BLaER1 treated with 17β-estradiol and CSF1 and Interleukin-3, amounts not matched to agents 10 nM and 100 nM (cell line): ENCODE measurements around the gene NR5A2.

ENCODE experiments used
- H3K27ac ChIP-seq, 11 experiments: shearing (Covaris generic); formaldehyde crosslinking; 2 replicates each; pipeline ENCODE4 v1.8.1; 2022
- H3K27me3 ChIP-seq, 11 experiments: shearing (Covaris generic); formaldehyde crosslinking; 2 replicates each; pipeline ENCODE4 v1.8.1; 2022
- H3K36me3 ChIP-seq, 11 experiments: shearing (Covaris generic); formaldehyde crosslinking; 2 replicates each; pipeline ENCODE4 v1.8.1; 2022
- H3K4me1 ChIP-seq, 10 experiments: shearing (Covaris generic); formaldehyde crosslinking; 2 replicates each; pipeline ENCODE4 v1.8.1; 2022
- H3K4me2 ChIP-seq, 11 experiments: shearing (Covaris generic); formaldehyde crosslinking; 2 replicates each; pipeline ENCODE4 v1.8.1; 2022
- H3K4me3 ChIP-seq, 10 experiments: shearing (Covaris generic); formaldehyde crosslinking; 2 replicates each; pipeline ENCODE4 v1.8.1; 2022
- H3K9ac ChIP-seq, 11 experiments: shearing (Covaris generic); formaldehyde crosslinking; 2 replicates each; pipeline ENCODE4 v1.8.1; 2022
- H3K9me3 ChIP-seq, 11 experiments: shearing (Covaris generic); formaldehyde crosslinking; replicated peaks in 1 of 11; 2 replicates each; pipeline ENCODE4 v1.8.1; 2022
- H4K20me1 ChIP-seq, 11 experiments: shearing (Covaris generic); formaldehyde crosslinking; 2 replicates each; pipeline ENCODE4 v1.8.1; 2022
- Cebpa-rat ChIP-seq, 11 experiments: shearing (Covaris generic); IDR thresholded peaks; 2 replicates each; pipeline ENCODE4 v1.8.1; 2022

Gene NR5A2

GRCh38 chr1:200034262-200034557 lies 6.7 kb downstream of the NR5A2 start:
- Histone ChIP-seq H4K20me1 (peaks cover 0 to 10% (median 0%) of the 10 kb centered on the region in 11 experiments; a peak in 9 of 22 replicates), H3K27ac (no peak overlapping the region), H3K27me3 (peaks cover 74 to 90% (median 84%) of the 10 kb centered on the region in 11 experiments), H3K4me1 (peaks cover 0 to 4% (median 0%) of the 10 kb centered on the region in 10 experiments; a peak in 3 of 20 replicates), H3K4me3 (no peak overlapping the region), H3K9ac (no peak overlapping the region), H3K36me3 (no peaks in the 10 kb centered on the region), H3K4me2 (no peak overlapping the region), H3K9me3 (peaks cover 22 to 39% (median 33%) of the 10 kb centered on the region in 11 experiments; a peak in 21 of 22 replicates)
- TF ChIP-seq Cebpa-rat (IDR thresholded peaks at IDR 0.05), result no peak

DNA sequence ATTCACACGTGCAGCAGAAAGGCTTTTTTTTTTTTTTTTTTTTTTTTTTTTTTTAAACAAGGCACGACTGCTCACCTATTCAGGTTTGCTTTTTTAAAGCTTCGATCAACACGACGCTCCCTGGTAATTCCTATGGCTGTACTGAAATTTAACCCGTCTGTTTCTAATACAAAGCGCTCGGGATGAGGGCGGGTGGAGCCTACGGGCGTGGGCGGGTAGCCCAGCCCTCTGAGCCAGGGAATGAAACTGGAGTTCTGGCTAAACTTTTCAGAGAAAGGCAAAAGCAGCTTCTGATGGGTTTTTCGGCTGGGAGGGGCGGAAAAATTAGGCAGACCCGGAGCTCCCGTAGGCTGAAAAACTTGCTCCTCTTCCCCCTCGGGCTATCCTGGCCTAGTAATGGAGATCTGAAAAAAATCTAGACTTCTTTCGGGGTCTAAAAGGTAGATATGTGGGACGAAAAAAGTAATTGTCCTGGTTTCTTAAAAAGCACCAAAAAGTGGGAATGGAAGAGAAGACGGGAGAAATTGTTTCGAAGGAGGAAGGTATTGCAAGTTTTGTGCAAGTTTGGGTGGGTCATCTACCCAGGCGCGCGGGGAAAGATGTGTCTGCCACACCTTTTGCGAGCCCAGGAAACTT lies 7.4 kb downstream of the NR5A2 start:
- no peak overlapping the region for H3K4me2 ChIP-seq
- peaks cover 0 to 17% (median under 1%) of the 10 kb centered on the region in 11 experiments; a peak in 10 of 22 replicates for H4K20me1 ChIP-seq
- no peak overlapping the region for H3K27ac ChIP-seq
- H3K4me3 ChIP-seq, result no peak overlapping the region
- no peak for TF ChIP-seq Cebpa-rat (IDR thresholded peaks at IDR 0.05)
- H3K4me1 ChIP-seq, result peaks cover 1 to 11% (median 3%) of the 10 kb centered on the region in 10 experiments; a peak in 15 of 20 replicates
- no peak overlapping the region for H3K9ac ChIP-seq
- peaks cover 22 to 39% (median 33%) of the 10 kb centered on the region in 11 experiments; a peak in 21 of 22 replicates for H3K9me3 ChIP-seq
- H3K36me3 ChIP-seq, result no peaks in the 10 kb centered on the region
- H3K27me3 ChIP-seq, result peaks cover 74 to 90% (median 84%) of the 10 kb centered on the region in 11 experiments

- H3K4me2 ChIP-seq, result no peak overlapping the region
- no peak overlapping the region for H3K9ac ChIP-seq
- peaks cover 22 to 42% (median 33%) of the 10 kb centered on the region in 11 experiments; a peak in 21 of 22 replicates for H3K9me3 ChIP-seq
- peaks cover 5 to 16% (median 8%) of the 10 kb centered on the region in 10 experiments; a peak in 15 of 20 replicates for H3K4me1 ChIP-seq
- no peak for TF ChIP-seq Cebpa-rat (IDR thresholded peaks at IDR 0.05)
- peaks cover 75 to 90% (median 84%) of the 10 kb centered on the region in 11 experiments for H3K27me3 ChIP-seq
- no peak overlapping the region for H3K27ac ChIP-seq
- H4K20me1 ChIP-seq, result peaks cover 0 to 23% (median 6%) of the 10 kb centered on the region in 11 experiments; a peak in 12 of 22 replicates
- H3K36me3 ChIP-seq, result no peaks in the 10 kb centered on the region
- no peak overlapping the region for H3K4me3 ChIP-seq
Measured at GRCh38 chr1:200035397-200035955, 8.0 kb downstream of the NR5A2 start.

DNA sequence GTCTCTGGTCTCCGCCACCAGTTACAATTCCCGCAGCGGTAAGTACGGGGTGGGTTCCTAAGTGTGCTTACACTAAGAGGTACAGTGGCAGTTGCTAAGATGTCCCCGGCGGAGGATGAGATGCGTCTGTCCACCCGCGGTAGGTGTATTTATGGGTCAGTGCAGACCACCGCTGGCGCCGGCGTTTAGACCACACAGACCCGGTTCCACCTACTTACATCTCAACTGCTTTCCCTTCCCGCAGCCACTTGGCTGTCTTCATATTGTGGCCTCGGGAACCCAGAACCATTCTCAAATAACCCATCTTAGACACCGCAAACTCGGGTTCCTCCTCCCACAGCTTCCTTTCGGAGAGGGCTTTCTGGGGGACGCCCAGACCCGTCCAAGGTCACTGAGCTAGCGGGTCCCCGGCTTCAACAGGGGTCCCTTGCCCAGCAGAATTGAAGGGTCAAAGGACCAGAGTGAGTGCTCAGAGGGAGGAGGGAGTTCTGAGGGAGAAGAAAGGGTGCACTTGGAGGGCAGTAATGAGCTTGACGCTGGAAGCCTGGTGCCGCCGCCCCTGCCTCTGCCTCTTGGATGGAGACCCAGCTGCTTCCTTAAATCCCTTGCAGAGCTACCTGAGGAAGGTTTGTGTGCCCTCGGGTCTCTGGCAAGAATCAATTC lies 8.6 kb downstream of the NR5A2 start:
- no peak for TF ChIP-seq Cebpa-rat (IDR thresholded peaks at IDR 0.05)
- 0 out of 20 replicates have a peak overlapping the region, but pooled peaks of 1 of the 10 experiments have one; percentile 7 for H3K4me3 ChIP-seq

GRCh38 chr1:200036619-200037270 lies 9.2 kb downstream of the NR5A2 start:
- TF ChIP-seq Cebpa-rat (IDR thresholded peaks at IDR 0.05), result no peak
- Histone ChIP-seq H3K27me3 (peaks cover 87 to 99% (median 91%) of the 10 kb centered on the region in 11 experiments), H3K4me2 (no peak overlapping the region), H4K20me1 (peaks cover 0 to 33% (median 16%) of the 10 kb centered on the region in 11 experiments; a peak in 13 of 22 replicates), H3K4me3 (no peak overlapping the region), H3K4me1 (peaks cover 5 to 16% (median 9%) of the 10 kb centered on the region in 10 experiments; a peak in 15 of 20 replicates), H3K27ac (no peak overlapping the region), H3K9ac (no peak overlapping the region), H3K9me3 (peaks cover 22 to 55% (median 36%) of the 10 kb centered on the region in 11 experiments; a peak in 21 of 22 replicates), H3K36me3 (no peaks in the 10 kb centered on the region)

More for the DNA sequence above, 8.6 kb downstream of the NR5A2 start:
- H3K4me1 ChIP-seq, result peaks cover 5 to 16% (median 9%) of the 10 kb centered on the region in 10 experiments; a peak in 15 of 20 replicates
- peaks cover 80 to 94% (median 86%) of the 10 kb centered on the region in 11 experiments for H3K27me3 ChIP-seq
- peaks cover 0 to 29% (median 11%) of the 10 kb centered on the region in 11 experiments; a peak in 13 of 22 replicates for H4K20me1 ChIP-seq
- no peak overlapping the region for H3K9ac ChIP-seq
- no peak overlapping the region for H3K27ac ChIP-seq
- H3K9me3 ChIP-seq, result peaks cover 22 to 48% (median 33%) of the 10 kb centered on the region in 11 experiments; a peak in 21 of 22 replicates
- no peak overlapping the region for H3K4me2 ChIP-seq
- H3K36me3 ChIP-seq, result no peaks in the 10 kb centered on the region

- Histone ChIP-seq H3K4me3 (no peak overlapping the region), H3K4me1 (peaks cover 5 to 16% (median 9%) of the 10 kb centered on the region in 10 experiments; a peak in 15 of 20 replicates), H3K27me3 (peaks cover 94 to 99% (median 99%) of the 10 kb centered on the region in 11 experiments), H3K9ac (no peak overlapping the region), H4K20me1 (peaks cover 0 to 40% (median 17%) of the 10 kb centered on the region in 11 experiments; a peak in 14 of 22 replicates), H3K36me3 (no peaks in the 10 kb centered on the region), H3K9me3 (peaks cover 22 to 57% (median 36%) of the 10 kb centered on the region in 11 experiments; a peak in 21 of 22 replicates), H3K27ac (no peak overlapping the region), H3K4me2 (no peak overlapping the region)
- no peak for TF ChIP-seq Cebpa-rat (IDR thresholded peaks at IDR 0.05)
Measured at GRCh38 chr1:200037501-200037900, 10.0 kb downstream of the NR5A2 start.

DNA sequence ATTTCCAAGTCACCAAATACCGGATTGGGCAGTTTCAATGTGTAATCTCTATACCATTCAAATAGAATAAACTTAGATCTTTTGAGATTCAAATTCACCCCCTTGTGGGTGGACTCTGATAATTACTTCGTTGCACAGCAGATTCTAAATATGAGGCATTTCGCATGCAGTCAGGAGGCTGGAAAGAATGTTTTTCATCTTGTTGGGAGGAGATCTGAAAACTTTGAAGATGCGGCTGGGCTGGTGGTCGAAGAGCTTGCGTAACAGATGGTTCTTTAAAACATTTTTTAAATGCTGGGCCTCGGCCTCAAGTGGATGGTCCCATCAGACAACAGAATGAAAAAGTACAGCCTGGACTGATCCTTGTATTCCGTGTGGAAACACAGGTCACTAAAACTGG lies 10.4 kb downstream of the NR5A2 start:
- H3K4me2 ChIP-seq, result no peak overlapping the region
- 0 out of 22 replicates have a peak, but pooled peaks of 1 of the 11 experiments have one; percentile 11 for TF ChIP-seq Cebpa-rat (IDR thresholded peaks at IDR 0.05)
- peaks cover 0 to 43% (median 17%) of the 10 kb centered on the region in 11 experiments; a peak in 14 of 22 replicates for H4K20me1 ChIP-seq
- H3K4me1 ChIP-seq, result peaks cover 5 to 16% (median 9%) of the 10 kb centered on the region in 10 experiments; a peak in 15 of 20 replicates
- H3K9ac ChIP-seq, result no peak overlapping the region
- no peaks in the 10 kb centered on the region for H3K36me3 ChIP-seq
- H3K27ac ChIP-seq, result no peak overlapping the region
- H3K4me3 ChIP-seq, result no peak overlapping the region
- peaks cover 22 to 57% (median 36%) of the 10 kb centered on the region in 11 experiments; a peak in 21 of 22 replicates for H3K9me3 ChIP-seq
- H3K27me3 ChIP-seq, result peaks cover 97 to 100% (median 99%) of the 10 kb centered on the region in 11 experiments

DNA sequence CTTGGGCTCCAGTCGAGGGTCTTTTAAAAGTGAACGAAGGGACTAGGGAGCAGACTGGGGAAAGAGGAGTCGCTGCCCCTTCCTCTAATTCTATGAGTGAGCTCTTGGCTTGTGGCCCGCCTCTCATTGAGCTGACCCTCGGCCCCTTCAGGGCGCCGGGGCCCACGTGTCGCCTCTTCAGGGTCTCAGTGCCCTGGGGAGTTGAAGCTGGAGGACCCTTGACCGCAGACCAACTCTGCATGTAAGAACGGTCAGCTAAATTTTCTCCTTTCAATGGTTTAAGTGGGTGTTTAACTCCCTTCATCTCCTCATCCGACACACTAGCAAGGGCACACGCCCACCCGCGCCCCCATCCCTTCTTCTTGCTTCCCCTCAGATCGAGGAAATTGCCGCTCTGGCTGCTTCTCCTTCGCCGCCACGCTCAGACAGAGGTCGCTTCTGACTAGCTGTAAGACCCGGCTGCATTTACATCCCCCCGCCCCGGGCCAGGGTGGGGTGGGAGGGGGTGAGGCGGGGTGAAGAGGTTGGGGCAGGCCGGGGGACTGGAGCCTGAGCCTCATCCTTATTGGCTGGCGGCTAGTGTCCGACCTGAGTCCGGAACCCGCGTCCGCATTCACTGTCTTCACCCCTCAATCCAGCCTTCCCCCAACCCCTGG lies 10.9 kb downstream of the NR5A2 start:
- Histone ChIP-seq H3K27me3 (peaks cover 97 to 100% (median 99%) of the 10 kb centered on the region in 11 experiments), H3K4me1 (peaks cover 5 to 16% (median 9%) of the 10 kb centered on the region in 10 experiments; a peak in 15 of 20 replicates), H3K36me3 (no peaks in the 10 kb centered on the region), H3K27ac (no peak overlapping the region), H3K4me2 (peak overlapping the region; percentile 89 to 100 (median 96); a peak in 20 of 22 replicates), H3K9me3 (peaks cover 22 to 54% (median 35%) of the 10 kb centered on the region in 11 experiments; a peak in 21 of 22 replicates), H3K4me3 (peak overlapping the region; percentile 63 to 74 (median 68); a peak in 18 of 20 replicates), H3K9ac (peak overlapping the region in 4 of 11 experiments; percentile 42 to 66 (median 64); a peak in 4 of 22 replicates), H4K20me1 (peaks cover 0 to 43% (median 17%) of the 10 kb centered on the region in 11 experiments; a peak in 14 of 22 replicates)
- no peak for TF ChIP-seq Cebpa-rat (IDR thresholded peaks at IDR 0.05)
